ENCODE results near the gene FRMD6. TPM values are rescaled to one million over a fixed set of nuclear protein-coding genes. Genes with fewer than 3 reads are reported as not detected.

FRMD6 gene
- total RNA-seq, 1 experiment from 2014 or later: 11.4 TPM

DNA sequence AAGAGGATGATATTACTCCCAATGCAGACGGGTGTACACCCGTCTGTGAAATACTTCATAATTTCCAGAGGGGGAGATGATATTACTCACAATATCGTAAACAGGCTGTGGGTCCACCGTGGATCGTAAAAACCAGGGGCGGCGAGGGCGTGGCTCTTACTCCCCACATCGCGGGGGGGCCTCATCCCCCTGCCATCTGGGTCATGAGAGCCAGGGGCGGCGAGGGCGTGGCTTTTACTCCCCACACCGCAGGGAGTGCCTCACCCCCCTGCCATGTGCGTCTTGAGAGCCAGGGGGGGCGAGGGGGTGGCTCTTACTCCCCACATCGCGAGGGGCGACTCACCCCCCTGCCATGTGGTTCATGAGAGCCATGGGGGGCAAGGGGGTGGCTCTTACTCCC is 122.5 kb downstream of the FRMD6 start:
- Histone ChIP-seq H3K36me3 (ENCODE audit: control insufficient read depth in 1 of 2, insufficient read depth in 2 of 2, low read length in 2 of 2) (no peaks in the 10 kb centered on the region), H4K20me1 (ENCODE audit: insufficient read depth) (no peaks in the 10 kb centered on the region), H3K4me3 (replicated peaks in 1 of 2; ENCODE audit: low read depth in 1 of 2, low read length in 2 of 2) (no peak overlapping the region), H3K27ac (ENCODE audit: low read depth, low read length) (no peak overlapping the region), H2AFZ (ENCODE audit: low read depth, low read length, poor library complexity, severe bottlenecking) (no peak overlapping the region), H3K4me1 (ENCODE audit: control insufficient read depth in 1 of 2, insufficient read depth in 2 of 2, low read length in 2 of 2) (no peaks in the 10 kb centered on the region), H3K9me2 (ENCODE audit: insufficient read depth) (no peaks in the 10 kb centered on the region), H3K9me3 (ENCODE audit: control insufficient read depth in 1 of 2, insufficient read depth in 1 of 2, low read depth in 1 of 2, low read length in 2 of 2) (no peaks in the 10 kb centered on the region), H3K79me2 (ENCODE audit: insufficient read depth, low read length) (no peaks in the 10 kb centered on the region), H3K9ac (ENCODE audit: low read length) (no peak overlapping the region), H3K27me3 (ENCODE audit: insufficient read depth, low read length) (peaks cover 3% of the 10 kb centered on the region; the same call in 1 of the 2 replicates), H3K4me2 (ENCODE audit: low read length) (no peak overlapping the region)
- POLR2A ChIA-PET: no interaction called here
- intact Hi-C loops (cut with micrococcal nuclease): no loop called here
- RAD21 ChIA-PET (ENCODE audit: low non-redundant PET in 1 of 2, low total read pairs in 2 of 2, uncharacterized antibody in 2 of 2, unreplicated experiment in 2 of 2): no interaction called here
- no TSS peak for BruUV-seq (replicated peaks)
- TF ChIP-seq POLR2AphosphoS5 (IDR thresholded peaks at IDR 0.05; ENCODE audit: low read depth, low read length): no peak
- no peak for TF ChIP-seq EZH2phosphoT487 (IDR thresholded peaks at IDR 0.05; ENCODE audit: borderline replicate concordance)
- no peak for TF ChIP-seq CBX3 (IDR thresholded peaks at IDR 0.05; ENCODE audit: low read depth)
- no peak for DNase-seq (ENCODE audit: low read depth, low spot score)
- CTCF ChIA-PET: interaction anchor here (2.7 kb wide), 1 partner anchor 403 kb away, joined by 11 read pairs; no protein-coding TSS in a partner anchor
- no peak for ATAC-seq

DNA sequence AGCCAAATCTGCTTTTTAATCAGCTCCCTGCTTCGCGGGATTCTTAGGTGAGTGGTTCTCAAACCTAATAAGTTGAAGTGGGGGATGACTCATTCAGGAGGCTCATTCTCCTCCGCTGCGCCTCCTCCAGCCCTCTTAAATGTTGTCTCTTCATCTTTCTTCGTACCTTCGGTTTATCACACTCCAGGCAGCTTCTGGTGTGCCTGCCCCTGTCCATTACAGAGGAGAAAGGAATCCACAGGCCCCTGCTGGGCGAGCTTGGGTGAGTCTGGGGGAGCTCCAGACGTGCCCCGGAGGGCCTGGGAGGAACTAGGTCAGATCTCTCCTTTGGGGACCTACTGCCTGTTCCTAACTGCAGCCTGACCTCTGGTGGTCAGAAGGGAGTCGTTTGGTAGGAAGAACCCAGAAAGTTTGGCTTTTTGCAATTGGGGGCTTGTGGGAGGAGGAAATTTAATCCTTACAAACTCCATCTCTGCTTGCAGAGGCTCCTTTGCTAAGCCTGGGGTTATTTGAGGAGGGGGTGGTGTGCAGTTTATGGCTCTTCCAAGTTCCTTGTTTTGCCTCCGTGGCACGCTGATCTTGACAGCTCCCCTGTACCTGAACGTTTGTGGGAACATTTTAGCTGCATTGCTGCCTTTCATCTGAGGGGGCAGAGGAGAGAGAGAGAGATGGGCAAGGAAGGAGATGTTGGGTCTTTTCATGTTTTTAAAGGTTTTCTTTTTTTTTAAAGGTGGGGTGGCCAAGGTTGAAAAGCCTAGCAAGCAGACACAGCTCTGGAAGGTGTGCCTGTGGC is 124.6 kb downstream of the FRMD6 start:
- no TSS peak for BruUV-seq (replicated peaks)
- Histone ChIP-seq H3K27ac (ENCODE audit: low read depth, low read length) (no peak overlapping the region), H3K4me3 (replicated peaks in 1 of 2; ENCODE audit: low read depth in 1 of 2, low read length in 2 of 2) (no peak overlapping the region), H3K4me1 (ENCODE audit: control insufficient read depth in 1 of 2, insufficient read depth in 2 of 2, low read length in 2 of 2) (peaks cover 0 to 10% of the 10 kb centered on the region in 2 experiments; a peak in 3 of 4 replicates), H2AFZ (ENCODE audit: low read depth, low read length, poor library complexity, severe bottlenecking) (no peak overlapping the region), H3K27me3 (ENCODE audit: insufficient read depth, low read length) (peaks cover 8% of the 10 kb centered on the region; the same call in 1 of the 2 replicates), H3K36me3 (ENCODE audit: control insufficient read depth in 1 of 2, insufficient read depth in 2 of 2, low read length in 2 of 2) (no peaks in the 10 kb centered on the region), H3K79me2 (ENCODE audit: insufficient read depth, low read length) (no peaks in the 10 kb centered on the region), H4K20me1 (ENCODE audit: insufficient read depth) (no peaks in the 10 kb centered on the region), H3K9me2 (ENCODE audit: insufficient read depth) (no peaks in the 10 kb centered on the region), H3K4me2 (ENCODE audit: low read length) (peak overlapping the region; percentile 31), H3K9me3 (ENCODE audit: control insufficient read depth in 1 of 2, insufficient read depth in 1 of 2, low read depth in 1 of 2, low read length in 2 of 2) (no peaks in the 10 kb centered on the region), H3K9ac (ENCODE audit: low read length) (no peak overlapping the region)
- CTCF ChIA-PET: interaction anchor here (0.7 to 3.3 kb wide), 11 partner anchors 9 to 821 kb away, joined by 3 to 22 read pairs (median 4); no protein-coding TSS in a partner anchor
- ATAC-seq (peak; percentile 81), DNase-seq (ENCODE audit: low read depth, low spot score) (peak; percentile 44)
- intact Hi-C loops (cut with micrococcal nuclease): loop anchor here (1.0 kb wide), 2 partner anchors 406 to 493 kb away; no protein-coding TSS in a partner anchor
- POLR2A ChIA-PET: no interaction called here
- TF ChIP-seq RAD21 (IDR thresholded peaks at IDR 0.05; ENCODE audit: low read depth): peak; percentile 87
- TF ChIP-seq, protein P1, sequence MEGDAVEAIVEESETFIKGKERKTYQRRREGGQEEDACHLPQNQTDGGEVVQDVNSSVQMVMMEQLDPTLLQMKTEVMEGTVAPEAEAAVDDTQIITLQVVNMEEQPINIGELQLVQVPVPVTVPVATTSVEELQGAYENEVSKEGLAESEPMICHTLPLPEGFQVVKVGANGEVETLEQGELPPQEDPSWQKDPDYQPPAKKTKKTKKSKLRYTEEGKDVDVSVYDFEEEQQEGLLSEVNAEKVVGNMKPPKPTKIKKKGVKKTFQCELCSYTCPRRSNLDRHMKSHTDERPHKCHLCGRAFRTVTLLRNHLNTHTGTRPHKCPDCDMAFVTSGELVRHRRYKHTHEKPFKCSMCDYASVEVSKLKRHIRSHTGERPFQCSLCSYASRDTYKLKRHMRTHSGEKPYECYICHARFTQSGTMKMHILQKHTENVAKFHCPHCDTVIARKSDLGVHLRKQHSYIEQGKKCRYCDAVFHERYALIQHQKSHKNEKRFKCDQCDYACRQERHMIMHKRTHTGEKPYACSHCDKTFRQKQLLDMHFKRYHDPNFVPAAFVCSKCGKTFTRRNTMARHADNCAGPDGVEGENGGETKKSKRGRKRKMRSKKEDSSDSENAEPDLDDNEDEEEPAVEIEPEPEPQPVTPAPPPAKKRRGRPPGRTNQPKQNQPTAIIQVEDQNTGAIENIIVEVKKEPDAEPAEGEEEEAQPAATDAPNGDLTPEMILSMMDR (IDR thresholded peaks at IDR 0.05 in 2 of 3, conservative IDR thresholded peaks at IDR 0.05 in 1 of 3; ENCODE audit: borderline replicate concordance in 1 of 3, insufficient read depth in 1 of 3, low read depth in 2 of 3, low read length in 2 of 3): peak; percentile 70 to 80 (median 76)
- TF ChIP-seq EZH2phosphoT487 (IDR thresholded peaks at IDR 0.05; ENCODE audit: borderline replicate concordance): no peak
- RAD21 ChIA-PET (ENCODE audit: low non-redundant PET in 1 of 2, low total read pairs in 2 of 2, uncharacterized antibody in 2 of 2, unreplicated experiment in 2 of 2): interaction anchor here (0.5 to 0.8 kb wide), 2 partner anchors 123 to 405 kb away, joined by 3 read pairs; no protein-coding TSS in a partner anchor

Measured in HCT116 (cell line).